Activated naive CD4-positive, alpha-beta T cell treated with anti-CD3 and anti-CD28 coated beads for 36 hours (primary cell): Measurements from ENCODE around the gene SNIP1. TPM values are rescaled to one million over a fixed set of nuclear protein-coding genes. Genes with fewer than 3 reads are reported as not detected.
"Not testable (repeated sequence)": the region's sequence is repeated elsewhere in the genome, so short reads cannot be mapped to it uniquely, and the experiment has no call there.

Experiments
- CTCF ChIA-PET: fragments of 350-600 bp; sonication (Branson Sonifier 250); formaldehyde crosslinking; loops from one replicate; lab custom pipeline; 2021; ENCODE audit warnings: antibody characterized with exemption; lab: Charles Lee
- DNase-seq: peaks from one replicate; pipeline ENCODE4 v3.0.0-alpha.2; 2020
- H3K27ac Mint-ChIP-seq: one replicate; pipeline ENCODE4 v1.8.0; 2021; ENCODE audit warnings: mild to moderate bottlenecking, mixed read lengths
- H3K27me3 Mint-ChIP-seq: one replicate; pipeline ENCODE4 v1.8.0; 2021; ENCODE audit warnings: low read depth, mixed read lengths
- H3K36me3 Mint-ChIP-seq: one replicate; pipeline ENCODE4 v1.8.0; 2021; ENCODE audit warnings: low read depth, mixed read lengths
- H3K4me1 Mint-ChIP-seq: one replicate; pipeline ENCODE4 v1.8.0; 2021; ENCODE audit warnings: low read depth, mixed read lengths
- H3K4me3 Mint-ChIP-seq: one replicate; pipeline ENCODE4 v1.8.0; 2021; ENCODE audit warnings: mild to moderate bottlenecking, moderate library complexity, mixed read lengths
- H3K9me3 Mint-ChIP-seq: one replicate; pipeline ENCODE4 v1.8.0; 2021; ENCODE audit warnings: mixed read lengths
- intact Hi-C: fragments of 100-400 bp; cut with micrococcal nuclease; formaldehyde crosslinking; loops from one replicate; pipeline ENCODE4 v1.15.1; 2023
- total RNA-seq, 2 experiments: library from RNA; stranded (reverse); gene quantifications; one replicate each; pipeline ENCODE4 v1.2.3, GENCODE V29; 2021

SNIP1 gene
- total RNA-seq = 10 to 100 TPM; 14.3 to 15.3 TPM

GRCh38 chr1:37553927-37554808 is at the start of gene SNIP1:
Gene SNIP1 (minus strand): TSS chr1:37554293. CDS start chr1:37554229, 64 bp downstream.
- intact Hi-C loops = loop anchor here (1.0 to 2.0 kb wide), 5 partner anchors 40 to 137 kb away; partner anchors contain the start of genes GNL2 and MEAF6
- CTCF ChIA-PET = interaction anchor here (1.1 kb wide), 1 partner anchor 127 kb away, joined by 4 read pairs; no protein-coding TSS in a partner anchor
- peak; percentile 95 for DNase-seq
- H3K4me1 Mint-ChIP-seq = peaks cover 44% of the 10 kb centered on the region
- peaks cover 7% of the 10 kb centered on the region for H3K36me3 Mint-ChIP-seq
- no peaks in the 10 kb centered on the region for H3K9me3 Mint-ChIP-seq
- H3K27ac Mint-ChIP-seq = peak within 1 kb of the TSS; percentile 86
- H3K27me3 Mint-ChIP-seq = no peaks in the 10 kb centered on the region
- H3K4me3 Mint-ChIP-seq = peak within 1 kb of the TSS; percentile 91

- Mint-ChIP-seq H3K27ac (no peak overlapping the region), H3K4me3 (no peak overlapping the region), H3K27me3 (no peaks in the 10 kb centered on the region), H3K4me1 (no peaks in the 10 kb centered on the region), H3K36me3 (no peaks in the 10 kb centered on the region), H3K9me3 (no peaks in the 10 kb centered on the region)
- CTCF ChIA-PET = interaction anchor here (0.6 to 5.9 kb wide), 29 partner anchors 9 to 1646 kb away, joined by 3 to 85 read pairs (median 4); partner anchors contain the start of genes MTF1 and RSPO1
- intact Hi-C loops = loop anchor here (1.0 kb wide), 1 partner anchor 79 kb away; no protein-coding TSS in a partner anchor
- peak; percentile 50 for DNase-seq
Observed at GRCh38 chr1:37602750-37603694, 48.9 kb upstream of the SNIP1 start.

GRCh38 chr1:37601441-37601840 is 47.3 kb upstream of the SNIP1 start:
- no peak overlapping the region for H3K27ac Mint-ChIP-seq
- H3K27me3 Mint-ChIP-seq = no peaks in the 10 kb centered on the region
- H3K9me3 Mint-ChIP-seq = no peaks in the 10 kb centered on the region
- no peaks in the 10 kb centered on the region for H3K36me3 Mint-ChIP-seq
- peaks cover under 1% of the 10 kb centered on the region for H3K4me1 Mint-ChIP-seq
- intact Hi-C loops = no loop called here
- no peak overlapping the region for H3K4me3 Mint-ChIP-seq
- CTCF ChIA-PET = interaction anchor here (0.7 to 5.9 kb wide), 4 partner anchors 20 to 82 kb away, joined by 3 to 85 read pairs (median 4); no protein-coding TSS in a partner anchor
- DNase-seq = no peak

GRCh38 chr1:37599940-37600339 is 45.8 kb upstream of the SNIP1 start:
- DNase-seq = no peak
- no peak overlapping the region for H3K27ac Mint-ChIP-seq
- CTCF ChIA-PET = interaction anchor here (5.9 kb wide), 1 partner anchor 83 kb away, joined by 85 read pairs; no protein-coding TSS in a partner anchor
- intact Hi-C loops = loop anchor here (10.0 kb wide), 1 partner anchor 405 kb away; the partner anchor contains the start of gene FHL3
- no peak overlapping the region for H3K4me3 Mint-ChIP-seq
- H3K27me3 Mint-ChIP-seq = no peaks in the 10 kb centered on the region
- peaks cover 5% of the 10 kb centered on the region for H3K36me3 Mint-ChIP-seq
- no peaks in the 10 kb centered on the region for H3K9me3 Mint-ChIP-seq
- peaks cover 9% of the 10 kb centered on the region for H3K4me1 Mint-ChIP-seq

- H3K27ac Mint-ChIP-seq = peak overlapping the region; percentile 90
- intact Hi-C loops = loop anchor here (1.0 to 10.0 kb wide), 3 partner anchors 96 to 409 kb away; partner anchors contain the start of genes CDCA8 and FHL3
- H3K36me3 Mint-ChIP-seq = peaks cover 12% of the 10 kb centered on the region
- H3K27me3 Mint-ChIP-seq = no peaks in the 10 kb centered on the region
- H3K4me3 Mint-ChIP-seq = peak overlapping the region; percentile 99
- CTCF ChIA-PET = interaction anchor here (0.5 to 1.1 kb wide), 4 partner anchors 16 to 1205 kb away, joined by 3 read pairs; no protein-coding TSS in a partner anchor
- H3K4me1 Mint-ChIP-seq = peaks cover 30% of the 10 kb centered on the region
- no peak for DNase-seq
- no peaks in the 10 kb centered on the region for H3K9me3 Mint-ChIP-seq
Observed at GRCh38 chr1:37596182-37596667, 42.1 kb upstream of the SNIP1 start.

GRCh38 chr1:37595440-37596181 is 41.5 kb upstream of the SNIP1 start, which contains the start of gene GNL2:
Gene GNL2 (minus strand): TSS chr1:37595937. CDS start chr1:37595822, 115 bp downstream.
- intact Hi-C loops = loop anchor here (1.0 to 10.0 kb wide), 7 partner anchors 19 to 409 kb away; partner anchors contain the start of genes CDCA8, FHL3, MTF1 and SNIP1
- Mint-ChIP-seq H3K9me3 (no peaks in the 10 kb centered on the region), H3K4me1 (peaks cover 34% of the 10 kb centered on the region), H3K36me3 (peaks cover 18% of the 10 kb centered on the region), H3K27ac (peak within 1 kb of the TSS; percentile 90), H3K27me3 (no peaks in the 10 kb centered on the region), H3K4me3 (peak within 1 kb of the TSS; percentile 99)
- CTCF ChIA-PET = interaction anchor here (0.5 to 1.1 kb wide), 4 partner anchors 16 to 1204 kb away, joined by 3 read pairs; no protein-coding TSS in a partner anchor
- peak; percentile 97 for DNase-seq

GRCh38 chr1:37593726-37594125 is 39.6 kb upstream of the SNIP1 start:
- CTCF ChIA-PET = interaction anchor here (1.3 kb wide), 1 partner anchor 9 kb away, joined by 3 read pairs; no protein-coding TSS in a partner anchor
- Mint-ChIP-seq H3K36me3 (peaks cover 29% of the 10 kb centered on the region), H3K9me3 (no peaks in the 10 kb centered on the region), H3K4me3 (peak overlapping the region; percentile 5), H3K4me1 (peaks cover 41% of the 10 kb centered on the region), H3K27me3 (no peaks in the 10 kb centered on the region), H3K27ac (no peak overlapping the region)
- intact Hi-C loops = loop anchor here (2.0 to 10.0 kb wide), 3 partner anchors 17 to 411 kb away; partner anchors contain the start of gene FHL3
- DNase-seq = no peak

GRCh38 chr1:37588939-37589338 is 34.8 kb upstream of the SNIP1 start:
- Mint-ChIP-seq H3K36me3 (peaks cover 39% of the 10 kb centered on the region), H3K9me3 (no peaks in the 10 kb centered on the region), H3K4me3 (no peak overlapping the region), H3K27me3 (no peaks in the 10 kb centered on the region), H3K27ac (no peak overlapping the region), H3K4me1 (peaks cover 31% of the 10 kb centered on the region)
- no peak for DNase-seq
- CTCF ChIA-PET = interaction anchor here (0.6 kb wide), 1 partner anchor 57 kb away, joined by 3 read pairs; no protein-coding TSS in a partner anchor
- intact Hi-C loops = no loop called here

GRCh38 chr1:37584544-37584943 is 30.5 kb upstream of the SNIP1 start:
- H3K27ac Mint-ChIP-seq, H3K27me3 Mint-ChIP-seq, DNase-seq, CTCF ChIA-PET, intact Hi-C loops, H3K9me3 Mint-ChIP-seq, H3K4me3 Mint-ChIP-seq: not testable (repeated sequence)
- Mint-ChIP-seq H3K36me3 (peaks cover 39% of the 10 kb centered on the region), H3K4me1 (peaks cover 10% of the 10 kb centered on the region)

- intact Hi-C loops = loop anchor here (2.0 kb wide), 1 partner anchor 19 kb away; the partner anchor contains the start of gene GNL2
- Mint-ChIP-seq H3K27me3 (no peaks in the 10 kb centered on the region), H3K4me3 (no peak overlapping the region), H3K9me3 (no peaks in the 10 kb centered on the region), H3K36me3 (peaks cover 57% of the 10 kb centered on the region), H3K27ac (peak overlapping the region; percentile 51), H3K4me1 (peaks cover 47% of the 10 kb centered on the region)
- DNase-seq = no peak
- CTCF ChIA-PET = no interaction called here
Observed at GRCh38 chr1:37575692-37576091, 21.6 kb upstream of the SNIP1 start.
